ENCODE measurements around the gene SPATA4. TPM values are rescaled to one million over a fixed set of nuclear protein-coding genes. Genes with fewer than 3 reads are reported as not detected.

SPATA4 gene
- under 1 TPM in 2 of 4 donors, not detected in 2; 0.21 to 0.44 TPM for total RNA-seq

DNA sequence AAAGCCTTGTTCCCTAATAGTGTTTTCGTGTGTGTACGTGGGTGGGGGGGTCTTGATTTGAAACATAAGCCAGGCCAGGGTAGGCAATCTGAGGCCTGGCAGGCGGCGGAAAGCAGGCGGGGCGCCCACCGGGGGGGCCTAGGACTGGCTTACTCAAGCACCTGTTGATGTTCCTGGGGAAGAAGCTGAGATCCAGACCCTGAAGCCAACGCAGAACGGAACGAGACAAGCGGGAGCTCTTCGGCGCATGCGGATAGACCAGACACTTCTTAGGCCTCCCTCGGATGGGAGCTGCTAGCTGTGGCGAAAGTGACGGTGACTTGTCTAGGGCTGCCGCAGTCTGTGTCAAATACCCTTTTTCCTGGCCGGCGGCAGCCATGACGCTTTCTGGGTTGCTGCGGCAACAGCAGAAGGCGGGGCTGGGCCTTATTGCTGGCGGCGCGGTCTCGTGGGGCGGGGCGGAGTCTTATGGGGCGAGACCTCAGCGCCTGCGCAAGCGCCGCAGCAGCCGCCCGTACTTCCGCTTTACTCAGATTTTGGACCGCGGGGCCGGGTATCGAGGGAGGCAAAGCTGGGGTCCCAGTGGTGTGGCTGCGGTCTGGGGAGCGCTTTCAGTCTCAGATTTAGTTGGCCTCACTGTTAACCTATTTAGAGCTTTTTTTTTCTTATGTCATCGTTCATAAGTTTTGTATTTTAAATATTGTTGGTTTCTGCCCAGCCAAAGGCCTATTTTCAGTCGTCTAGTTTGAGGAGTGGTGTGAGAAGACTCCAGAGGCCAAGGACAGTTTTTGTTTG is at the start of gene SPATA4:
Gene SPATA4 (minus strand): TSS at position 402 of the 795 bp plus-strand sequence. CDS start 23 bp downstream, at position 379.
- H3K4me1 ChIP-seq: peaks cover 0 to 11% (median 0%) of the 10 kb centered on the region in 4 donors
- peak within 1 kb of the TSS; percentile 42 to 80 (median 62) for H3K4me3 ChIP-seq
- peak within 1 kb of the TSS; percentile 30 to 86 (median 68) for H3K27ac ChIP-seq
- TF ChIP-seq, protein P1, sequence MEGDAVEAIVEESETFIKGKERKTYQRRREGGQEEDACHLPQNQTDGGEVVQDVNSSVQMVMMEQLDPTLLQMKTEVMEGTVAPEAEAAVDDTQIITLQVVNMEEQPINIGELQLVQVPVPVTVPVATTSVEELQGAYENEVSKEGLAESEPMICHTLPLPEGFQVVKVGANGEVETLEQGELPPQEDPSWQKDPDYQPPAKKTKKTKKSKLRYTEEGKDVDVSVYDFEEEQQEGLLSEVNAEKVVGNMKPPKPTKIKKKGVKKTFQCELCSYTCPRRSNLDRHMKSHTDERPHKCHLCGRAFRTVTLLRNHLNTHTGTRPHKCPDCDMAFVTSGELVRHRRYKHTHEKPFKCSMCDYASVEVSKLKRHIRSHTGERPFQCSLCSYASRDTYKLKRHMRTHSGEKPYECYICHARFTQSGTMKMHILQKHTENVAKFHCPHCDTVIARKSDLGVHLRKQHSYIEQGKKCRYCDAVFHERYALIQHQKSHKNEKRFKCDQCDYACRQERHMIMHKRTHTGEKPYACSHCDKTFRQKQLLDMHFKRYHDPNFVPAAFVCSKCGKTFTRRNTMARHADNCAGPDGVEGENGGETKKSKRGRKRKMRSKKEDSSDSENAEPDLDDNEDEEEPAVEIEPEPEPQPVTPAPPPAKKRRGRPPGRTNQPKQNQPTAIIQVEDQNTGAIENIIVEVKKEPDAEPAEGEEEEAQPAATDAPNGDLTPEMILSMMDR (IDR thresholded peaks at IDR 0.05): no peak
- TF ChIP-seq EP300 (IDR thresholded peaks at IDR 0.05): peak; percentile 65 to 81
- peak; percentile 45 to 55 for TF ChIP-seq POLR2A (IDR thresholded peaks at IDR 0.05)
- H3K9me3 ChIP-seq: no peaks in the 10 kb centered on the region
- H3K27me3 ChIP-seq: no peaks in the 10 kb centered on the region
- DNase-seq (ENCODE audit: low spot score in 2 of 2): peak; percentile 88 to 90
- no peaks in the 10 kb centered on the region for H3K36me3 ChIP-seq
- WGBS, 2 donors: 0 to 1% methylated on average over 31 to 39 of the region's 45 CpGs

DNA sequence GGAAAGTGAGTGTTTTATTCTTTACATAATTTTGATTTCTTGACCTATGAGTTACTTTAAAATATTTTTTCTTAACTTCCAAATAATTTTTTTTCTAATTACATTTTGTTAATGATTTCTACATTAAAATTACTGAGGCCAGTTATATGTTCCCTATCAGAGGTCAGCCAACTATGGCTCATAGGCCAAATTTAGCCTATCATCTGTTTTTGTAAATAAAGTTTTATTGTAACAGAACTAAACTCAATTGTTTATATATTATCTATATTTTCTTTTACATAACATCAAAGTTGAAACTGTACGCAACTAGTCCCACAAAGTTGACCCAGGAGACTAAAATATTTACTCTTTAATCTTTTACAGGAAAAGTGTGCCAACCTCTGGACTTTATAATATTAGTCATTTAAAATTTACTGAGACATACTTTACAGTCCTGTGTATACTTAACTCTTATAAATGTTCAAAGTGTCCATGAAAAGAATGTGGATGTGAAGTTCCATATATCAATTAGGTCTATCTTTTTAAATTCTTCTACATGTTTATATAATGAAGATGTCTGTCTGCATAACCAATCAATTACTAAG is 47.5 kb upstream of the SPATA4 start:
- 84 to 89% methylated on average over 1 of the region's 1 CpG for whole genome bisulfite sequencing, 2 donors
- Histone ChIP-seq H3K36me3 (no peaks in the 10 kb centered on the region), H3K27ac (no peak overlapping the region), H3K4me1 (no peaks in the 10 kb centered on the region), H3K9me3 (no peaks in the 10 kb centered on the region), H3K4me3 (no peak overlapping the region), H3K27me3 (no peaks in the 10 kb centered on the region)
- no peak for DNase-seq (ENCODE audit: low spot score in 2 of 2)
- TF ChIP-seq, protein P1 (IDR thresholded peaks at IDR 0.05): no peak
- no peak for TF ChIP-seq POLR2A (IDR thresholded peaks at IDR 0.05)
- no peak for TF ChIP-seq EP300 (IDR thresholded peaks at IDR 0.05)

DNA sequence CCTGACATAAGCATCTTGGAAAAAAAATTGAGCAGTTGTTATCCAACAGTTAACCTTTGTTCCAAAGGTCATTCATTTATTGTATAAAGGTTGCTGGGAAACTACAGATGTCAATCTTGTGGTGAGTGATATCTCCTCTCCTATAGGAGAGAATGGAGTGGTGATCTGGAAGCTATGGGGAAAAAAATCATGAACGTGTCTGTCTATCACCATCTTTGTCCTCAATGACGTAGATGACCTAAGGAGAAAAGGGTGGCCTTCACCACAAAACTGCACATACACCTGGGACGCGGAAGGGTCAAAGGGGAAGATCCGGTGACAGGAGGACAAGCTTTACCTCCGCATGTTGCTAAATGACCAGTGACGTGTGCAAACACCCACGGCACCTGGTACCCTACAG is 46.3 kb upstream of the SPATA4 start:
- 91 to 95% methylated on average over 8 of the region's 8 CpGs for WGBS, 2 donors
- Histone ChIP-seq H3K36me3 (no peaks in the 10 kb centered on the region), H3K27ac (no peak overlapping the region), H3K27me3 (no peaks in the 10 kb centered on the region), H3K9me3 (no peaks in the 10 kb centered on the region), H3K4me3 (no peak overlapping the region), H3K4me1 (peaks cover 0 to 5% (median 0%) of the 10 kb centered on the region in 4 donors)
- DNase-seq (ENCODE audit: low spot score in 2 of 2): no peak
- TF ChIP-seq EP300 (IDR thresholded peaks at IDR 0.05): no peak
- no peak for TF ChIP-seq POLR2A (IDR thresholded peaks at IDR 0.05)
- TF ChIP-seq, protein P1 (IDR thresholded peaks at IDR 0.05): no peak

DNA sequence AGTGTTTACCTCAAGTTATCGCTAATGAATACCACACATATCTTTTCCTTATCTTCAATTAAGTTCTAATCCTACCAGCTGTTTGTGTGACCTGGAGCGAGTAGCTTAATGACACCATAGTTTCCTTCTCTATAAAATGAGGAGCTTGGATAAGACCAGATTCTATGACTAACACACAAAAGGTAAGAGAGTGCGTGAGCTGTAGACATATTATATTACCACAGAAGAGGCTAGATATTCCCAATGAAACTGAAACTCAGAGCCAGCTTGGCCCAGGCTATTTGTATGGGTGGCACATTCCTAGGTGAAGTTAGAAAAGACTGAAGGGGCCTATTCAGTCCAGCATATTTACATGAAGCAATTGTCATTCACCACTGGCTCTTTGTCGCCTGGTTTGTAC is 43.4 kb upstream of the SPATA4 start:
- no peak overlapping the region for H3K4me3 ChIP-seq
- no peaks in the 10 kb centered on the region for H3K27me3 ChIP-seq
- H3K4me1 ChIP-seq: peaks cover 0 to 5% (median 0%) of the 10 kb centered on the region in 4 donors
- H3K9me3 ChIP-seq: no peaks in the 10 kb centered on the region
- no peak for DNase-seq (ENCODE audit: low spot score in 2 of 2)
- WGBS, 2 donors: 58 to 60% methylated on average over 4 of the region's 4 CpGs
- H3K27ac ChIP-seq: peak overlapping the region in 2 of 4 donors; percentile 17 to 37
- no peaks in the 10 kb centered on the region for H3K36me3 ChIP-seq
- TF ChIP-seq, protein P1 (IDR thresholded peaks at IDR 0.05): no peak
- no peak for TF ChIP-seq EP300 (IDR thresholded peaks at IDR 0.05)
- no peak for TF ChIP-seq POLR2A (IDR thresholded peaks at IDR 0.05)

DNA sequence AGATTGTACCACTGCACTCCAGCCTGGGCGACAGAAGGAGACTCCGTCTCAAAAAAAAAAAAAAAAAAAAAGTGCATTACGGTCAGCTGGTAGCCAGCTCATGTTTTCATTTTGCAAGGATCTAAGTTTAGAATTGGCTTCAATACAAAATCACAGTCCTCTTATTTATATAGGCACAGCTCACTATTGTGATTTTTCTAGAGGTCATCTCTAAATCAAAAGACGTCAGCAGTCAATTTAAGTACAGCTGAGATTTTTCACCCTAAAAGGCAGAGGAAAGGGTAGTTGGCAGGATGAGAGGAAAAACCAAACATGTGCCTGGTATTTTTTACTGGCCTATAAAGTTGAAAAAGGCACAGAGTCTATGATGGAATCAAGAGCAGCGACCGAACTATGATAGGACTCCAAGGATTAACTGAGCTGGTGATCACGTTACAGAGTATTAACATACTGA is 42.8 kb upstream of the SPATA4 start:
- Histone ChIP-seq H3K4me3 (no peak overlapping the region), H3K36me3 (no peaks in the 10 kb centered on the region), H3K9me3 (no peaks in the 10 kb centered on the region), H3K27ac (peak overlapping the region in 1 of 4 donors; percentile 37), H3K27me3 (no peaks in the 10 kb centered on the region), H3K4me1 (peaks cover 0 to 5% (median 0%) of the 10 kb centered on the region in 4 donors)
- no peak for DNase-seq (ENCODE audit: low spot score in 2 of 2)
- WGBS, 2 donors: 33% methylated on average over 7 of the region's 7 CpGs
- TF ChIP-seq POLR2A (IDR thresholded peaks at IDR 0.05) (no peak), EP300 (IDR thresholded peaks at IDR 0.05) (no peak)
- TF ChIP-seq, protein P1 (IDR thresholded peaks at IDR 0.05): no peak

Measured in tibial nerve (tissue), 4 donors.